NCI-H1436 treated with DMSO at 0.1 percent for 48 hours (cell line): Measurements from ENCODE around the gene SIRT7.

Experiments
- DNase-seq: peaks from one replicate; lab custom pipeline; 2025; lab: John Stamatoyannopoulos, UW

SIRT7 gene

DNA sequence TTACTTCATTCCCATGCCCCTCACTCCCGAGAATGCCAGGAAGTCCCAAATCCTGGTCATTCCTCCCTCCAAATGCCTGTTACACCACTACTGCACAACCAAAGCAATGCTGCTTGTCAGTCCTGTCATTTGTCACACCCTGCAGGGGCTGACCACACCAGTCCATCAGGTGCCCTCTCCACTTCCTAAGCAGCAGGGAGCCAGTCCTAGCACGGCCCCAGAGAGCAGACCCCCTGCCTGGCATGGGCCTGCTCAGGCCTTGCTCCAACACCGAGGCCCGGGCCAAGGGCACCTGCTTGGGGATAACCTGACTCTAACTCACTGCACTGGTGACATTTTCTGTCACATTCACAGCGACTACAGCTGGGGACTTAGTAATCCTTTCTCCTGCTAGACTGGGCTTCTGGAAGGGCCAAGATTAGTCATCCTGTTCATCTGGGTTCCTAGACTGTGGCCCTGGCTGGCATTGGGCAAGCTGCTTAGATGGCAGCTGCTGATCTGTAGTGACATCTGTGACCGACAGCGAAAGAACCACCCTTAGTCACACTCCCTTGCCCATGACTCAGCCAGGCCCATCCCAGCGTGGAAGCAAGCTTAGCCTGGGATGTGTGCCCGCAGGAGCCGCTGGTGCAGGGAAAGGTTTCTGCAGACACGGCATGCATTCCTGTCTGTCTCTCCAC, 32.0 kb downstream of the SIRT7 start:
- no peak for DNase-seq

- no peak for DNase-seq
Measured at GRCh38 chr17:81885454-81885853, 32.5 kb downstream of the SIRT7 start.

GRCh38 chr17:81884968-81885367, 33.0 kb downstream of the SIRT7 start:
- DNase-seq, result no peak

- DNase-seq, result no peak
Measured at GRCh38 chr17:81884520-81884919, 33.5 kb downstream of the SIRT7 start.

DNA sequence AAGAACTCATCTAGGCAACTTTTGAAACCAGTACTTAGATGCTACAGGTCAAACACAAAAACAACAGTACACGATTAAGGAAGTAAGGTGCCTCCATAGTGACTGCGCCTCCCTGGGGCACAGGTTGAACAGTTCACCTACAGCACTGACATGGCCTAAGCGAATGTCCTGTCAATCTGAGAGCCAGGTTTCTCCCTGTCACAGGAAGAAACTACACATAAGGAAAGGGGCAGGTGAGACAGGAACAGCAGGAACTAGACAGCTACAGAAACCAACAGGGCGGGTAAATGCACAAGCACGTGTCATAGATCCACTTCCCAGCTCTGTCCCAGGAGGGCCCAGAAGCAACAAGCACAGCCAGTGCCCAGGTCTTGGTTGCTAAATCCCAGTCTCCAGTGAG, 38.9 kb downstream of the SIRT7 start:
- DNase-seq, result no peak

GRCh38 chr17:81878294-81878693, 39.7 kb downstream of the SIRT7 start:
- DNase-seq, result no peak

DNA sequence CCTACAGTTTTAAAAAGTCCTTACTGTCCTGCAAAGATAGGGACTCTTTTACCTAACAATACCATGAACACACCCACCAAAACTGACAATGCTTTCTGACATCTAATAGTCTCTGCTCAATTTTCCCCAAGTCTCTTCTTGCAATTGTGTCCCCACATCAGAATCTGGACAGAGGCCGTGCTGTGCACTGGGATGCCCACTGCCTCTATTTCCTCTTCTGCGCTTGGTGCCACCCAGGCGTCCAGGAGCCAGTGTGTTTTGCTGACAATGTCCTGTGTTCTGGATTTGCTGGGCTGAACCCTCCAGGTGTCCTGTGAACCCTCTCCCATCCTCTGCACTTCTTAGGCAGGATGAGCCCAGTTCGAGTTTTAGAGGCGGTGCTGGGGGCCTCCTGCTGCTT, 40.4 kb downstream of the SIRT7 start:
- no peak for DNase-seq

DNA sequence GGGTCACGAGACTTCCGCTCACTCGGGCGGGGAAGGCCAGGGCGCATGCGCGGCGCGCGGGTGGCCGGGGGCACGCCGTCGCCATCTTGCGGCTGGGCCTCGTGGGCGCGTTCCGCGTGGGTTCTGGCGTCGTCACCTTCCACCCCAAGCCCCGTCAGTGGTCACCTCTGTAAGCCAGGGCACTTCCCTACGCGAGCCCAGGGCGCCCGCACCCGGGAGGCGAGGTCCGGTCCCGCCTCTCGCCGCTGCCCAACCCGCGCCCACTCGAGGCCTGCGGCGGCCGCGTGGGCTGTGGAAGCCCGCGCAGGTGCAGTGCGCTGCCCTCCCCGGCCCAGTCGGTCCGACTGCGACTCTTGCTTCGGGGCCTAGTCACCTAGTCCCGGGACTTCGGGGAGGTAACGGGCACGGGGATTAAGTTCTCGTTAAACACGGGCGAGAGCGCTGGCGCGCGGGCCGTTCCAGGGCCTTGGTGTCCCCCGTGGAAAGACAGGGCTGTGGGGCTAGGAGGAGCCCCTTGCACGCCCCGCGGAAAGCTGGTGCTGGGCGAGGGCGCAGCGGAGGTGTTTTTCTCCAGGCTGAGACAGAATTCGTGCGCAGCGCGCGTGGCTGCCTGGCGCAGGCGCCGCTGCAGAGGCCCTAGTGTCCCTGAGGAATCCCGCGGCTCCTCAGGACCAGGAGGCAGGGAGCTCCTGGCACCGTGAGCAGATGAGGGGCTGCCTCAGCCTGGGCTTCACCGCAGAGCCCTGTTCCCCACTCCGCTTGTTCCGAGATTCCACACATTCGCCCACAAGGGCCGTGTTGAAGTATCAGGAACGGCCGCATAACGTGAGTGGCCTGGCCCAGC, 46.4 kb downstream of the SIRT7 start:
- peak; percentile 49 for DNase-seq

- no peak for DNase-seq
Measured at GRCh38 chr17:81870981-81871386, 47.0 kb downstream of the SIRT7 start, which contains the start of gene ARHGDIA. Gene ARHGDIA, minus strand, starts transcription at chr17:81871337. Its CDS starts 1,407 bp downstream, at chr17:81869930.

DNA sequence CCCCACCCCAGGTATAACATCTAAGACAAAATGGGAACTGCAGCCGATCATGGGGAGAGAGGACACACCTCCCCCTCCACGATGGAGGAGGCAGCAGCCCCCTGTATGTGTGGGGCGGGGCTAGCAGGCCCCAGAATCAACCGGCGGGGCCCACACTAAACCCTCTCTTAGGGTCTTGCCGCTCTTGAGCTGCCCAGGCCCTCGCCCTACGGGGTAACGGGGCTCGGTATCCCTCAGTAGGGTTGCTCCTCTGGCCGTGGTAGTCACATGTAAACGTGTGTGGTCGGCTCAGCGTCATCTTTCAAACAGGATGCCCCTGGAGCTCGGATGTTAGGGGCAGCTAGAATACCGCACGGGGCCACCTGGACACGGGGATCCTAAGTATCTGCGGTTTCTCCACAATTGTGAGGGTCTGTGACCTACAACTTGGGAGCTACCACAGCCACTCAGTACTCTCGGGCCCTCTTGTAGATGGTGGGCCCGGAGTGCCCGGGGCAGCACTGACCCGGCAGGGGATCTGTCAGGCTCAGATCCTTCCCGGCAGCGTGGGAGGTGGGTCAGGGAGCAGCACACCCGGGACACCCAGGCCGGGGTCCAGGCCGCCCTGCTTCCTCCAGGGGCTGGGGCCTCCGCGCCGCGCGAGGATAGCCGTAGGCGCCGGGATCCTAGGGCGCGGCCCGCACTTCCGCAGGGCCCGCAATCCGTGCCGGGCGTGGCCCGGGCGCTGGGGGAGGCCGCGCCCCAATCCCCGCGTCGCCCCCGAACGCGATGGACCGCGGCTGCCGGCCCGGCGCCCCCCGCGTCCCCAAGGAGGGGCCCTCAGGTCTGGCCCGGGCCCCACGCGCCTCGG, 47.6 kb downstream of the SIRT7 start:
- no peak for DNase-seq

DNA sequence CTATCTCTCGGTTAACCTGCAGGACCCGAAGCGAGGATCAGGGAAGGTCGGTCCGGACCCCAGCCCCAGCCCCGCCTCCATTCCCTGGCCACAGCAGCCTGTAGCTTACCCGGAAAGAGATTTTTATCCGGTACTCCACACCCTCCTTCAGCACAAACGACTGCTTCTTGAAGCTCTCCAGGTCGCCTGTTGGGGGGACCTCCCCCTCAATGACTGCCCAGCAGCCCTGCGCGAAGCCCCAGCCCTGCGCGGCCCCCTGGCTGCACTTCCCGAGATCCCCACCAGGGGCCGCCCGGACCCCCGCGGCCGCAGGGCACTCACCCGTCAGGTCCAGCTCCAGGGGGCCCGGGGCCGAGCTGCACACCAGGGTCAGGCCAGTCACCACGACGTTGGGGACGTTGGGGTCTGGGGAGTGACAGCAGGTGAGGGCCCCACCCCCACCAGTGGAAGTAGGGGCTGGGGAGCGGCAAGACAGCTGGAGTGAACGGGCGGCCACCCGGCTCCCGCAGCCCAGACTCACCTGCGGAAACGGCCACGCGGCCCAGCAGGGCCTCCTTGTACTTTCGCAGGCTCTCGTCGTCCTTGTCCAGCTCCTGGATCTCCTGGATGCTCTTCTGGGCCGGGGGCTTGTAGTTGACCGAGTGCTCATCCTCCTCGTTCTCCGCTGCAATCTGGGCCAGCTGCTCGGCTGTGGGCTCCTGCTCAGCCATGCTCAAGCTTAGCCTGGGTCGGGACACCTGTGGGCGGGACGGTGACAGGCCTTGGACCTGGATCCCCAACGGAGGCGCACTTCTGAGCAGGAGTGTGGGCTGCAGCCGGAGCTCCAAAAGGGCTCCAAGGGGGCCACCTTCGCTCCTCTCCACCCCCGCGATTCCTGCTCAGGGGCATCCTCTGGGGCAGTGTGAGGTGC, 48.5 kb downstream of the SIRT7 start:
- no peak for DNase-seq

DNA sequence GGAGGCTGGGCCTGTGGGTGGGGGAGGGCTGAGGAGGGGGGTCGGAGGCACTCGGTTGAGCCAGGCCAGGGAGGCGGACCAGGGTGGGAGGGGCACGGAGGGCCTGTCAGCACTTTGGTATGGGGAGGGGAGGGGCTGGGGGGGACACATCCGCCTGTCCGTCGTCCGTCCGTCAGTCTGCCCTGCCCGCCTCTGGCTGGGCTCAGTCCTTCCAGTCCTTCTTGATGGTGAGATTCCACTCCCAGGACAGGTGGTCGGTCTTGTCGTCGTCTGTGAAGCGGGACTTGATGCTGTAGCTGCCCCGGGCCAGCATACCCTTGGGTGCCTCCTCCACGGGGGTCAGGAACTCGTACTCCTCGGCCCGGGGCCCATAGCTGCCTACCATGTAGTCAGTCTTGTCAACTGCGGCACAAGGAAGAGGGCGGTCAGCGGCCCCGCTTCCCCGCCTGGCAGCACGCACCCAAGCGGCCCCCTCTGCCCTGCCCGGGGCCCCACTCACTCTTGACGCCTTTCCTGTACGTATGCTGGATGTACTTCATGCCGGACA, 49.2 kb downstream of the SIRT7 start:
- DNase-seq, result no peak

DNA sequence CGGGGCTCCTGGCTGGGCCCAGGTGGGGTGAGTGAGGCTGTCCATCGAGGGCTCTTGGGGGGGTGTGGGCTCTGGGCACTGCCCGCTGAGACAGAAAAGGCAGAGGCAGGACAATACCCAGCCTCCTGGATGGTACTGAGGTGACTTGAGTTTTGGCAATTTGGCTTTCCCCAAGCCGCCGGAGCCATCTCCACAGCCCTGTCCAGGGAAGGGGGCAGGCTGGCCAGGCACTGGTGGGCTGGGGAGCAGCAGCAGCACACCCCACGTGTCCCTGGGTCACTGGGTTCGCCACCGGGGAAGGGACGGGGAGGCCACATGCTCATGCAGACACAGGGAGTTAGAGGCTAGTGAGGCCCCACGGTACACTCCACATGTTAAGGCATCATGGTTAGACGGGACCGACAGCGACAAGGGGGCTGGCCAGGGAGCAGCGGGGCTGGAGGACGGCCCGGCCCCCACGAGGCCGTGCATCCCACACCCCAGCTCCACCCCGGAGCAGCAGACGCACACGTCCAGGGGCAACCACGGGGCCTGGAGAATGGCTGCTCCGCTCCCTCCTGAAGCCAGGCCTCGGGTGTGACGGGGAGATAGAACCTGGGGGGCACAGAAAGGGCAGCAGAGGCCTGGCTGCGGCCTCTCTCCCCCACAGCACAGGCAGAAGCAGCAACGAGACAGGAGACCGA, 49.8 kb downstream of the SIRT7 start:
- no peak for DNase-seq

GRCh38 chr17:81867170-81867990, 50.6 kb downstream of the SIRT7 start:
- DNase-seq, result no peak

GRCh38 chr17:81866440-81867169, 51.4 kb downstream of the SIRT7 start:
- DNase-seq, result no peak

DNA sequence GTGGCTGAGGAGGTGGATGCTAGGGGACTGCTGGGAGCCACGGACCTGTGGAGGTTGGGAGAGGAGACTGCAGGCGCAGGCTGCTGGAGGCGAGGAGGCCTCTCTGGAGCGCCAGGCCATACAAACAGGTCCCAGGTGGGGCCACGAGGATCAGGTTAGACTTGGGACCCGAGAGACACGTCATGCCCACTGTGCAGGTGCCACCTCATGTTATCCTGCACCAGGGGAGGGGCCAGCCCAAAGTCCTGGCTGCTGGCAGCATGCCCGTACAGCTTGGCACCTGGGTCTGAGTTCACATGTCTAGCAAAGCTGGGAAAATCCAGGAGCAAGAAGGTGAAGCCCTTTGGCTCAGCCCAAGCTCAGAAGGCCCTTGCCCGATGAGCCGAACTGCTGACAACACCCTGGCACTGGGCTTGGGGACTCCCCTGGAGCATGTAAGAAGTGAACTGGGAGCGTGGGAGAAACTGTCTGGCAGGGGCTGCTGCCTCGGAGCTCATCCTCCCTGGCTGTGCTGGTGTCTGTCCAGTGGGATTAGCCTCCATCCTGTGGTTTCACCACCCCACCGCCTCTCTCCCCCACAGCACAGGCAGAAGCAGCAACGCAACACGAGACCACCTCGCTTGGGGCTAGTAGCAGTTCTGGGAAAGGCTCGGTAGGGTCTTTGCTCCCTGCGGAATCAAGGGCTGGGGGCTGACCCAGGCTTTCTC, 52.1 kb downstream of the SIRT7 start:
- DNase-seq, result no peak

DNA sequence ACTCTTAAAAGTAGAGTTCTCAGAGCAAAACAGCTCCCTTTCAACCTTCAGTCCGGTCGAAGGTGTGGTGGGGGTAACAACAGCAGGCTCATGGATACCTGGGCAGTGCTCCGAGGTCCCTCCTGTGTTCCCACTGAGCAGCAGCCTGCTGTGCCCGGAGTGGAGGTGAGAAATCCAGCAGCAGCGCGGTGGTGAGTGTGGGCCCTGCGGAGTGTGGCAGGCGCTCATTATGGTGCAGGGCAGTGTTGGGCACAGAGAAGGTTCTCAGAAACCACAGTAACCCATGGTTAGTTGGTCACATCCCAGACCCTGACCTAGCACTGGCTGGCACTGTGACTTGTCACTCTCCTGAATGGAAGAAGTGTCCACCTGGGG, 52.6 kb downstream of the SIRT7 start:
- no peak for DNase-seq
